Testis (tissue), 3 donors: ENCODE results near the gene IPMK. TPM values are rescaled to one million over a fixed set of nuclear protein-coding genes. Genes with fewer than 3 reads are reported as not detected.

Source experiments
- DNase-seq: peaks from one replicate; pipeline ENCODE4 v3.0.0-alpha.2; 2019
- H3K27ac ChIP-seq, 2 donors: fragments of 200-600 bp; sonication (generic); one replicate each; pipeline ENCODE4 v1.5.1; 2019
- H3K27me3 ChIP-seq: fragments of 200-600 bp; sonication (generic); one replicate; pipeline ENCODE4 v1.5.1; 2019
- H3K36me3 ChIP-seq: fragments of 200-600 bp; sonication (generic); one replicate; pipeline ENCODE4 v1.5.1; 2017; ENCODE audit warnings: low read depth; ENCODE audit errors: missing control alignments
- H3K4me1 ChIP-seq: fragments of 200-600 bp; sonication (generic); one replicate; pipeline ENCODE4 v1.5.1; 2019
- H3K4me3 ChIP-seq, 2 donors: fragments of 200-600 bp; sonication (generic); one replicate each; pipeline ENCODE4 v1.5.1; 2017 to 2019
- H3K9me3 ChIP-seq: fragments of 200-600 bp; sonication (generic); one replicate; pipeline ENCODE4 v1.5.1; 2017
- CTCF ChIP-seq, 3 experiments: fragments of 450-650 bp in 2 of 3; fragments of 200-600 bp in 1 of 3; sonication (generic) in 1 of 3; IDR thresholded peaks; one replicate each; pipeline ENCODE4 v1.5.1; 2016 to 2019; ENCODE audit warnings: antibody characterized with exemption in 3 of 3, mild to moderate bottlenecking in 2 of 3, moderate library complexity in 1 of 3
- POLR2A ChIP-seq: fragments of 450-650 bp; IDR thresholded peaks from one replicate; pipeline ENCODE4 v1.6.1; 2017; ENCODE audit warnings: antibody characterized with exemption, mild to moderate bottlenecking, moderate library complexity
- WGBS, 2 donors: methylation state at CpG; one replicate each; pipeline ENCODE4 v1.1.5; 2018; 5-methylcytosine and 5-hydroxymethylcytosine counted together
- intact Hi-C: fragments of 100-400 bp; cut with DNase I; formaldehyde crosslinking; loops from one replicate; pipeline ENCODE4 v1.15.1; 2023; ENCODE audit warnings: low total_unique reads
- polyA plus RNA-seq: library from polyadenylated mRNA; stranded (reverse); fragments of 350-450 nt; fragmentation: Illumina TruSeq; extraction: RNeasy Lipid Tissue Mini Kit (QIAGEN cat#74804); gene quantifications from one replicate; pipeline ENCODE4 v1.2.3, GENCODE V29; 2014; ENCODE audit warnings: low read depth, low replicate concordance; ENCODE audit not compliant: insufficient read depth
- total RNA-seq, 2 donors: library from RNA; depleted of rRNA; stranded (reverse); fragments of >200 nt; gene quantifications; one replicate each; pipeline ENCODE4 v1.2.3, GENCODE V29; 2016

Gene IPMK
- total and polyA plus RNA-seq, 3 donors from 2014 or later: 3.3 to 4.3 (median 3.7) TPM

- H3K27me3 ChIP-seq: no peaks in the 10 kb centered on the region
- peak overlapping the region; percentile 81 to 92 for H3K4me3 ChIP-seq
- 22 to 24% methylated on average over 14 of the region's 14 CpGs for WGBS, 2 donors
- H3K36me3 ChIP-seq: no peaks in the 10 kb centered on the region
- DNase-seq: no peak
- H3K9me3 ChIP-seq: no peaks in the 10 kb centered on the region
- peaks cover 8% of the 10 kb centered on the region for H3K4me1 ChIP-seq
- peak overlapping the region; percentile 87 to 89 for H3K27ac ChIP-seq
- intact Hi-C loops: no loop called here
- no peak for TF ChIP-seq CTCF (IDR thresholded peaks at IDR 0.05)
- TF ChIP-seq POLR2A: no peak
Observed at GRCh38 chr10:58266003-58266825, 1.5 kb downstream of the IPMK start.

DNA sequence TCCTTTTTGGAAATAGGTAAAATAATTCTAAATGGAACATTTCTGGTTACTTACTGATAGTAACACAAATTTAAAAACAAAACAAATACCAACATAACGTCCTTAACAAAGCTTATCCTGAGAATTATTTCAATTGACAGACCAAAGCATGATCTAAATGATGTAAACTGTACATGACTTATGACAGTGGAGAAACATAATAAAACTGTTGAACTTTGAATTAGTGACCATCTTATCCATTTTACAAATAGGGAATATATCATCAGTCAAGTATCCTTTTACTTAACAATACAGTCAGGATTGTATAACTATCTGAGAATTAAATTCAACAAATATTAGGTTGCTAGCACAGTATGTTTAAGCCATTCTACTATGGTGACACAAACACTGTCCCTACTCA is 2.4 kb downstream of the IPMK start:
- H3K36me3 ChIP-seq: no peaks in the 10 kb centered on the region
- DNase-seq: no peak
- TF ChIP-seq CTCF (IDR thresholded peaks at IDR 0.05) (no peak), POLR2A (no peak)
- 43 to 48% methylated on average over 1 of the region's 1 CpG for WGBS, 2 donors
- intact Hi-C loops: no loop called here
- no peak overlapping the region for H3K4me3 ChIP-seq
- no peaks in the 10 kb centered on the region for H3K9me3 ChIP-seq
- no peaks in the 10 kb centered on the region for H3K27me3 ChIP-seq
- H3K4me1 ChIP-seq: peaks cover 8% of the 10 kb centered on the region
- no peak overlapping the region for H3K27ac ChIP-seq

- intact Hi-C loops: no loop called here
- Histone ChIP-seq H3K9me3 (no peaks in the 10 kb centered on the region), H3K27me3 (no peaks in the 10 kb centered on the region), H3K4me3 (no peak overlapping the region), H3K27ac (no peak overlapping the region), H3K36me3 (no peaks in the 10 kb centered on the region), H3K4me1 (peaks cover 5% of the 10 kb centered on the region)
- DNase-seq: no peak
- TF ChIP-seq CTCF (IDR thresholded peaks at IDR 0.05) (no peak), POLR2A (no peak)
- 65 to 69% methylated on average over 5 of the region's 5 CpGs for WGBS, 2 donors
Observed at GRCh38 chr10:58264780-58265179, 2.9 kb downstream of the IPMK start.

- peaks cover 5% of the 10 kb centered on the region for H3K4me1 ChIP-seq
- H3K27ac ChIP-seq: no peak overlapping the region
- H3K4me3 ChIP-seq: no peak overlapping the region
- H3K9me3 ChIP-seq: no peaks in the 10 kb centered on the region
- TF ChIP-seq POLR2A (no peak), CTCF (IDR thresholded peaks at IDR 0.05) (no peak)
- no peaks in the 10 kb centered on the region for H3K36me3 ChIP-seq
- H3K27me3 ChIP-seq: no peaks in the 10 kb centered on the region
- no peak for DNase-seq
- intact Hi-C loops: no loop called here
Observed at GRCh38 chr10:58262766-58263165, 4.9 kb downstream of the IPMK start.

- intact Hi-C loops: no loop called here
- DNase-seq: no peak
Observed at GRCh38 chr10:58260334-58260733, 7.4 kb downstream of the IPMK start.

More at GRCh38 chr10:58260334-58260733, 7.4 kb downstream of the IPMK start:
- Histone ChIP-seq H3K4me1 (no peaks in the 10 kb centered on the region), H3K9me3 (no peaks in the 10 kb centered on the region), H3K27ac (no peak overlapping the region), H3K27me3 (no peaks in the 10 kb centered on the region), H3K4me3 (no peak overlapping the region), H3K36me3 (no peaks in the 10 kb centered on the region)
- no peak for TF ChIP-seq CTCF (IDR thresholded peaks at IDR 0.05)
- no peak for TF ChIP-seq POLR2A
